TTC549 (cell line): ENCODE results near the gene PCDH9.
"Not testable (repeated sequence)": the region's sequence is repeated elsewhere in the genome, so short reads cannot be mapped to it uniquely, and the experiment has no call there.

Experiments
- FAIRE-seq: peaks from 2 replicates; lab custom pipeline; 2012; peaks lifted over from hg19 to GRCh38; lab: Jason Lieb, UNC

Gene PCDH9

DNA sequence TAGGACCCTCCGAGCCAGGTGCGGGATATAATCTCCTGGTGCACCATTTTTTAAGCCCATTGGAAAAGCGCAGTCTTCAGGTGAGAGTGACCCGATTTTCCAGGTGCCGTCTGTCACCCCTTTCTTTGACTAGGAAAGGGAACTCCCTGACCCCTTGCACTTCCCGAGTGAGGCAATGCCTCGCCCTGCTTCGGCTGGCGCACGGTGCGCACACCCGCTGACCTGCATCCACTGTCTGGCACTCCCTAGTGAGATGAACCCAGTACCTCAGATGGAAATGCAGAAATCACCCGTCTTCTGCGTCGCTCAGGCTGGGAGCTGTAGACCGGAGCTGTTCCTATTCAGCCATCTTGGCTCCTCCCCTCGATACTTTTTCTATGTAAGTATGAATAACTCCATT, 970.7 kb downstream of the PCDH9 start:
- FAIRE-seq: not testable (repeated sequence)
